ENCODE measurements around the gene UPK3A.

GRCh38 chr22:45254789-45255278 is 29.9 kb upstream of the UPK3A start:
- TF ChIP-seq, protein P1, sequence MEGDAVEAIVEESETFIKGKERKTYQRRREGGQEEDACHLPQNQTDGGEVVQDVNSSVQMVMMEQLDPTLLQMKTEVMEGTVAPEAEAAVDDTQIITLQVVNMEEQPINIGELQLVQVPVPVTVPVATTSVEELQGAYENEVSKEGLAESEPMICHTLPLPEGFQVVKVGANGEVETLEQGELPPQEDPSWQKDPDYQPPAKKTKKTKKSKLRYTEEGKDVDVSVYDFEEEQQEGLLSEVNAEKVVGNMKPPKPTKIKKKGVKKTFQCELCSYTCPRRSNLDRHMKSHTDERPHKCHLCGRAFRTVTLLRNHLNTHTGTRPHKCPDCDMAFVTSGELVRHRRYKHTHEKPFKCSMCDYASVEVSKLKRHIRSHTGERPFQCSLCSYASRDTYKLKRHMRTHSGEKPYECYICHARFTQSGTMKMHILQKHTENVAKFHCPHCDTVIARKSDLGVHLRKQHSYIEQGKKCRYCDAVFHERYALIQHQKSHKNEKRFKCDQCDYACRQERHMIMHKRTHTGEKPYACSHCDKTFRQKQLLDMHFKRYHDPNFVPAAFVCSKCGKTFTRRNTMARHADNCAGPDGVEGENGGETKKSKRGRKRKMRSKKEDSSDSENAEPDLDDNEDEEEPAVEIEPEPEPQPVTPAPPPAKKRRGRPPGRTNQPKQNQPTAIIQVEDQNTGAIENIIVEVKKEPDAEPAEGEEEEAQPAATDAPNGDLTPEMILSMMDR (IDR thresholded peaks at IDR 0.05) = no peak
- TF ChIP-seq POLR2A (IDR thresholded peaks at IDR 0.05) = no peak

Data from adrenal gland (tissue), 5 donors.